Esophagus muscularis mucosa (tissue), 4 donors: ENCODE measurements around the gene SEPTIN2.

Experiments
- EP300 ChIP-seq: sonication (generic); formaldehyde crosslinking; IDR thresholded peaks from one replicate; pipeline ENCODE4 v1.6.1; 2017; ENCODE audit warnings: antibody characterized with exemption
- POLR2AphosphoS5 ChIP-seq, 2 donors: sonication (generic); formaldehyde crosslinking; IDR thresholded peaks; one replicate each; pipeline ENCODE4 v1.6.1; 2017; ENCODE audit warnings: antibody characterized with exemption in 2 of 2
- TF ChIP-seq, protein P1 (sequence below), 3 experiments: fragments of 200-600 bp in 2 of 3; fragments of 450-650 bp in 1 of 3; sonication (generic) in 2 of 3; IDR thresholded peaks; one replicate each; pipeline ENCODE4 v1.5.1; 2017 to 2019; ENCODE audit warnings: antibody characterized with exemption in 3 of 3, mild to moderate bottlenecking in 2 of 3, moderate library complexity in 1 of 3

DNA sequence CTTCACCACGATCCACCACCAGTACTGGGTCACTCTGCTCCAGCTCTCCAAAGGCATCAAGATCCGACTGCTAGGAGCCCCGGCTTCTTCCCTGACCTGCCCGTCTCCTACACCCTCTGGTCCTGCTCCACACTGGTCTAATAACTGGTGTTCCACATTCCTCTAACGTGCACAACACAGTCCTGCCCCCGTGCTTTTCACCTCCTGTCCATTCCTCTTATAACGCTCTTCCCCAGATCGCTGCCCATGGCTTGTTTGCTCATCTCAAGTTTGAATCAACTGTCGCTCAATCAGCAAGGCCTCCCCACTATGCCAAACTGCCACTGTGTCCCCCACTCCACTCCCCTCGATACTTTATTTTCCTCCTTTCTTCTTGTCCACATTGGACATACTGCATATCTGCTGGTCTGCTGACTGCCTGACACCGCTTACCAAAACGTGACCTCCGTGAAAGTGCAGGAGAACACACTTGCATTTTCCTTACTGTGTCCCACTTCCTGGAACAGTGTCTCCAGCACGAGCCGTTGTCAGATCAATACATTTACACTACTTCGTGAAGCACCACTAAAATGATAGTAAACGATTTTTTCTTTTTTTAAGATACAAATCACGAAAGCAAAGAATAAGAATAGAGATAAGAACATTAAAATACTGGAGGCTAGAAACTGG is 6.8 kb upstream of the SEPTIN2 start:
- TF ChIP-seq, protein P1, sequence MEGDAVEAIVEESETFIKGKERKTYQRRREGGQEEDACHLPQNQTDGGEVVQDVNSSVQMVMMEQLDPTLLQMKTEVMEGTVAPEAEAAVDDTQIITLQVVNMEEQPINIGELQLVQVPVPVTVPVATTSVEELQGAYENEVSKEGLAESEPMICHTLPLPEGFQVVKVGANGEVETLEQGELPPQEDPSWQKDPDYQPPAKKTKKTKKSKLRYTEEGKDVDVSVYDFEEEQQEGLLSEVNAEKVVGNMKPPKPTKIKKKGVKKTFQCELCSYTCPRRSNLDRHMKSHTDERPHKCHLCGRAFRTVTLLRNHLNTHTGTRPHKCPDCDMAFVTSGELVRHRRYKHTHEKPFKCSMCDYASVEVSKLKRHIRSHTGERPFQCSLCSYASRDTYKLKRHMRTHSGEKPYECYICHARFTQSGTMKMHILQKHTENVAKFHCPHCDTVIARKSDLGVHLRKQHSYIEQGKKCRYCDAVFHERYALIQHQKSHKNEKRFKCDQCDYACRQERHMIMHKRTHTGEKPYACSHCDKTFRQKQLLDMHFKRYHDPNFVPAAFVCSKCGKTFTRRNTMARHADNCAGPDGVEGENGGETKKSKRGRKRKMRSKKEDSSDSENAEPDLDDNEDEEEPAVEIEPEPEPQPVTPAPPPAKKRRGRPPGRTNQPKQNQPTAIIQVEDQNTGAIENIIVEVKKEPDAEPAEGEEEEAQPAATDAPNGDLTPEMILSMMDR (IDR thresholded peaks at IDR 0.05) = no peak
- no peak for TF ChIP-seq POLR2AphosphoS5 (IDR thresholded peaks at IDR 0.05)
- no peak for TF ChIP-seq EP300
